Neural crest cell (in vitro differentiated cells): ENCODE data around the gene DES. TPM values are rescaled to one million over a fixed set of nuclear protein-coding genes. Genes with fewer than 3 reads are reported as not detected.
"Not testable (repeated sequence)": the region's sequence is repeated elsewhere in the genome, so short reads cannot be mapped to it uniquely, and the experiment has no call there.

ENCODE experiments used
- DNase-seq: peaks from one replicate; pipeline ENCODE4 v3.0.0; 2021; ENCODE audit warnings: low read depth, mixed read lengths, low spot score
- H3K27ac Mint-ChIP-seq: one replicate; pipeline ENCODE4 v1.8.0; 2021; ENCODE audit warnings: mild to moderate bottlenecking, mixed read lengths; ENCODE audit not compliant: unreplicated experiment
- H3K27me3 Mint-ChIP-seq: 2 replicates; pipeline ENCODE4 v1.8.0; 2021; ENCODE audit warnings: low read depth, mild to moderate bottlenecking, mixed read lengths
- H3K36me3 Mint-ChIP-seq: 2 replicates; pipeline ENCODE4 v1.8.0; 2021; ENCODE audit warnings: low read depth, mild to moderate bottlenecking, mixed read lengths
- H3K4me1 Mint-ChIP-seq: 2 replicates; pipeline ENCODE4 v1.8.0; 2021; ENCODE audit warnings: mixed read lengths
- H3K4me3 Mint-ChIP-seq: one replicate; pipeline ENCODE4 v1.8.0; 2021; ENCODE audit warnings: mild to moderate bottlenecking, mixed read lengths
- H3K9me3 Mint-ChIP-seq: 2 replicates; pipeline ENCODE4 v1.8.0; 2021; ENCODE audit warnings: mixed read lengths
- total RNA-seq: library from RNA; stranded (reverse); gene quantifications from 2 replicates; pipeline ENCODE4 v1.2.1, GENCODE V29; 2021
- TF ChIP-seq, protein P1 (sequence below): fragments of 200-600 bp; sonication (generic); conservative IDR thresholded peaks from 2 replicates; pipeline ENCODE4 v1.5.0; 2021; ENCODE audit warnings: antibody characterized with exemption, mild to moderate bottlenecking

DES gene
- total RNA-seq, 1 donor from 2014 or later = 0.28 TPM

DNA sequence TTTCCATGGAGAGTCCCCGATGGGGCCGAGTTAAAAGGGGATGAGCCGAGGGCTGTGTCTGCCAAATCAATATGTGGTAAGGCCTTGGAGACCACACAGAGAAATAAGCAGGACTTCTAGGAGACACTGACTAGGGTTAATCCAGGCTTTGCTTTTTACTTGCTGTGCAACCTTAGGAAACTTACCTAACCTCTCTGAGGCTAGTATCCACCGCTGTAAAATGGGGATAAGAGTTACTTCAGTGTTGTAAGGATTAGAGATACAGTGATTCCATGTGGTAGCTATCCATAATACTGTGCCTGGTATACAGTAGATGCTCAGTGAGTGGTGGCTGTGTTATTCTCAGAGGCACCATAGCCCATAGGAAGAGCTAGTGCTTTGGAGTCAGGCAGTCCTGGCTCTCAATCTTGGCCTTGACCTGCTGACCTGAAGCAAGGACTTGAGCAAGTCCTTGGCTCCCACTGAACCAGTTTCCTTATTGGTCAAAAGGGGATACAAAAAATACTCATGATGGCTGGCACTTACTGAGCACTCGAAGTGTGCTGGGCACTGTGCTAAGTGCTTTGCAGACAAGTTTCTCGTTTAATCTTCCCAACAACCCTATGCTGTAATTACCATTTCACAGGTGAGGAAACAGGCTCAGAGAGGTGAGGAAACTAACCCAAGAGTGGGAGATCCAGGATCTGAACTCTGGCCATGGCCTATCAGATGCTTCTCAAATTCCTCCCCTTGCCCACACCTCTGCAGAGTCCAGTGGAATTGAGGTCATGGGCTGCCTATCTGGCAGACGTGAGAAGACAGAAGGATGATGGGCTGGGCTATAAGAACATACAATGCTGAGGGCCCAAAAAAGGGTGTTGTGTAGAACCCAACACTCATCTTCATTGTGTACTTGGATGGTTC is 12.0 kb upstream of the DES start:
- Mint-ChIP-seq H3K27me3 (no peaks in the 10 kb centered on the region), H3K27ac (no peak overlapping the region), H3K4me1 (peaks cover 18% of the 10 kb centered on the region), H3K36me3 (no peaks in the 10 kb centered on the region), H3K4me3 (no peak overlapping the region), H3K9me3 (no peaks in the 10 kb centered on the region)
- TF ChIP-seq, protein P1, sequence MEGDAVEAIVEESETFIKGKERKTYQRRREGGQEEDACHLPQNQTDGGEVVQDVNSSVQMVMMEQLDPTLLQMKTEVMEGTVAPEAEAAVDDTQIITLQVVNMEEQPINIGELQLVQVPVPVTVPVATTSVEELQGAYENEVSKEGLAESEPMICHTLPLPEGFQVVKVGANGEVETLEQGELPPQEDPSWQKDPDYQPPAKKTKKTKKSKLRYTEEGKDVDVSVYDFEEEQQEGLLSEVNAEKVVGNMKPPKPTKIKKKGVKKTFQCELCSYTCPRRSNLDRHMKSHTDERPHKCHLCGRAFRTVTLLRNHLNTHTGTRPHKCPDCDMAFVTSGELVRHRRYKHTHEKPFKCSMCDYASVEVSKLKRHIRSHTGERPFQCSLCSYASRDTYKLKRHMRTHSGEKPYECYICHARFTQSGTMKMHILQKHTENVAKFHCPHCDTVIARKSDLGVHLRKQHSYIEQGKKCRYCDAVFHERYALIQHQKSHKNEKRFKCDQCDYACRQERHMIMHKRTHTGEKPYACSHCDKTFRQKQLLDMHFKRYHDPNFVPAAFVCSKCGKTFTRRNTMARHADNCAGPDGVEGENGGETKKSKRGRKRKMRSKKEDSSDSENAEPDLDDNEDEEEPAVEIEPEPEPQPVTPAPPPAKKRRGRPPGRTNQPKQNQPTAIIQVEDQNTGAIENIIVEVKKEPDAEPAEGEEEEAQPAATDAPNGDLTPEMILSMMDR = no peak
- DNase-seq = no peak

DNA sequence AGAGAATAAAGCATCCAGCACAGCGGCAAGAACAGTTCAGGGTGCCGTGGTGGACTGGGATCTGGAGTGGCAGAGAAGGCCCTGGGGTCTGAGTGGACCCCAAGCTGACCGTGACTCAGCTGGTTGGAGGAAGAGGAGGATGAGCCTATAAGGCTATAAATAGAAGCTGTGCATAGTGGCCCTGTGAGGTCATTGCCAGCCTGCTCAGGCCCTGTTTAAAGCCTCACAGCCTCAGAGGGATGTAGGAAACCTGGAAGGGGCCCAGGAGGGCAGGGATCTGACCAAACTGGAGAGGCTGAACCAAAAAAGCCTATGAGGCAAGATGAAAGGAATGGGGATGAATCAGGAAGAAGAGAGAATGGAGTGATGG is 11.3 kb upstream of the DES start:
- Mint-ChIP-seq H3K4me1 (peaks cover 18% of the 10 kb centered on the region), H3K4me3 (no peak overlapping the region), H3K27me3 (no peaks in the 10 kb centered on the region), H3K36me3 (no peaks in the 10 kb centered on the region), H3K27ac (no peak overlapping the region), H3K9me3 (no peaks in the 10 kb centered on the region)
- no peak for DNase-seq
- TF ChIP-seq, protein P1 = no peak

DNA sequence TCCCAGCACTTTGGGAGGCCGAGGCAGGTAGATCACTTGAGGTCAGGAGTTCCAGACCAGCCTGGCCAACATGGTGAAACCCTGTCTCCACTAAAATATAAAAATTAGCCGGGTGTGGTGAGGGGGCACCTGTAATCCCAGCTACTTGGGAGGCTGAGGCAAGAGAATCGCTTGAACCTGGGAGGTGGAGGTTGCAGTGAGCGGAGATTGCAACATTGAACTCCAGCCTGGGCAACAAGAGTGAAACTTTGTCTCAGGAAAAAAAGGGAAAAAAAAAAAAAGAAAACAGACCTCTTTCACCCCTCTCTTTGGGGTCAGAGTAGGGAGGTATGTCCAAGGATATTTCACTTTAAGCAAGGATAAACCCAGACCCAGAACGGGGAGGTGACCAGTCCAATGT is 10.8 kb upstream of the DES start:
- peaks cover 14% of the 10 kb centered on the region for H3K4me1 Mint-ChIP-seq

DNA sequence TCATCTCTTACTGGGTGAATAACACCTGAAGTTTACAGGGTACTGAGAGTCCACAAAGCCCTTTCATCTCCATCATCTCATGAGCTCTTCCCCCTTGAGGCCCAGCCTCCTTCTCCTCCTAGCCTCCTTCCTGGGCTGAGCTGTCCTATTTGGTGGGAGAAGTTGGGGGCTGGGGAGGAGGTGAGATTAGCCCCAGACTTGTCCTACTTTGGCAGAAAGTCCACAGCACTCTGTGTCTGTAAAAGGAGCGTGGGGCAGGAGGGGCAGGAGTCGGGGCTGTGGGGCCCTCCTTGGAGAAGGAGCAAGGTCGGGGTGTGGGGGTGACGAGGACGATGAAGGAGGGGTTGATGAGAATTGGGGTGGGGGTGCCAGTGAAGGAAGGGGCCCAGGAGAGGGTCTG is 10.0 kb upstream of the DES start:
- H3K36me3 Mint-ChIP-seq = no peaks in the 10 kb centered on the region
- no peak overlapping the region for H3K4me3 Mint-ChIP-seq
- no peak overlapping the region for H3K27ac Mint-ChIP-seq
- no peaks in the 10 kb centered on the region for H3K27me3 Mint-ChIP-seq
- peaks cover 6% of the 10 kb centered on the region for H3K4me1 Mint-ChIP-seq
- TF ChIP-seq, protein P1 = no peak
- DNase-seq = no peak
- H3K9me3 Mint-ChIP-seq = no peaks in the 10 kb centered on the region

More for the DNA sequence above, 10.8 kb upstream of the DES start:
- DNase-seq, H3K27ac Mint-ChIP-seq, H3K9me3 Mint-ChIP-seq, H3K27me3 Mint-ChIP-seq, H3K36me3 Mint-ChIP-seq, H3K4me3 Mint-ChIP-seq: not testable (repeated sequence)

- Mint-ChIP-seq H3K27me3 (no peaks in the 10 kb centered on the region), H3K36me3 (no peaks in the 10 kb centered on the region), H3K4me1 (peaks cover 6% of the 10 kb centered on the region), H3K9me3 (no peaks in the 10 kb centered on the region), H3K27ac (no peak overlapping the region), H3K4me3 (no peak overlapping the region)
- TF ChIP-seq, protein P1 = no peak
- DNase-seq = no peak
These were observed 9.5 kb upstream of the DES start for GRCh38 chr2:219408631-219409030.

- H3K4me3 Mint-ChIP-seq = no peak overlapping the region
- peaks cover 6% of the 10 kb centered on the region for H3K4me1 Mint-ChIP-seq
- H3K36me3 Mint-ChIP-seq = no peaks in the 10 kb centered on the region
- H3K27me3 Mint-ChIP-seq = peaks cover 2% of the 10 kb centered on the region
- DNase-seq = no peak
- H3K9me3 Mint-ChIP-seq = no peaks in the 10 kb centered on the region
- H3K27ac Mint-ChIP-seq = peak overlapping the region; percentile 29
- TF ChIP-seq, protein P1 = no peak
These were observed 8.6 kb upstream of the DES start for GRCh38 chr2:219409619-219410018.
